Sigmoid colon (tissue), 4 donors: ENCODE results near the gene SMOC2.

Experiments
- EP300 ChIP-seq, 4 donors: sonication (generic); formaldehyde crosslinking; IDR thresholded peaks; one replicate each; pipeline ENCODE4 v1.6.1; 2017; ENCODE audit warnings: antibody characterized with exemption in 4 of 4
- POLR2A ChIP-seq, 2 donors: fragments of 450-650 bp; IDR thresholded peaks; one replicate each; pipeline ENCODE4 v1.6.1; 2016; ENCODE audit warnings: antibody characterized with exemption in 2 of 2, mild to moderate bottlenecking in 2 of 2, moderate library complexity in 2 of 2
- POLR2AphosphoS5 ChIP-seq, 4 donors: sonication (generic); formaldehyde crosslinking; IDR thresholded peaks; one replicate each; pipeline ENCODE4 v1.6.1; 2017; ENCODE audit warnings: antibody characterized with exemption in 4 of 4
- TF ChIP-seq, protein P1 (sequence below), 4 experiments: fragments of 450-650 bp in 3 of 4; fragments of 200-600 bp in 1 of 4; IDR thresholded peaks; one replicate each; pipeline ENCODE4 v1.5.1; 2016 to 2019; ENCODE audit warnings: antibody characterized with exemption in 4 of 4, mild to moderate bottlenecking in 3 of 4, moderate library complexity in 2 of 4

DNA sequence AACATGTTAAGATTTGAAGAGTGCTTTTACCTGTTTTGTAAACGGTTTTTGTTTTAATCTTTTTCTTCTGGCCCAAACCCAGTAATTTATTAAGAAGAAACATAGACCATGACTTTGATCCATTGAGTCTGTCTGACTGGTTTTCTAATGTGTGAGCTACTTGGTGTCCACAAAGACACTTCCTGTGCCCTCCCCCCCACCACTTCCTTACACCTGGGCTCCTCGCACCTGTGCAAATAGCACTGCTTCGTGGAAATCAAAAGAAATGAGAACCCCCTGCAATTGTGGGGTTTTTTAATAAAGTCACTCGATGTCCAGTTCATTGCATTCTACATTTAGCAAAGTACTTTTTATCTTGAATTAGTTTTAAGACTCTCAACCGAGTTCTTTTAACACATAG lies 65.5 kb downstream of the SMOC2 start:
- TF ChIP-seq, protein P1, sequence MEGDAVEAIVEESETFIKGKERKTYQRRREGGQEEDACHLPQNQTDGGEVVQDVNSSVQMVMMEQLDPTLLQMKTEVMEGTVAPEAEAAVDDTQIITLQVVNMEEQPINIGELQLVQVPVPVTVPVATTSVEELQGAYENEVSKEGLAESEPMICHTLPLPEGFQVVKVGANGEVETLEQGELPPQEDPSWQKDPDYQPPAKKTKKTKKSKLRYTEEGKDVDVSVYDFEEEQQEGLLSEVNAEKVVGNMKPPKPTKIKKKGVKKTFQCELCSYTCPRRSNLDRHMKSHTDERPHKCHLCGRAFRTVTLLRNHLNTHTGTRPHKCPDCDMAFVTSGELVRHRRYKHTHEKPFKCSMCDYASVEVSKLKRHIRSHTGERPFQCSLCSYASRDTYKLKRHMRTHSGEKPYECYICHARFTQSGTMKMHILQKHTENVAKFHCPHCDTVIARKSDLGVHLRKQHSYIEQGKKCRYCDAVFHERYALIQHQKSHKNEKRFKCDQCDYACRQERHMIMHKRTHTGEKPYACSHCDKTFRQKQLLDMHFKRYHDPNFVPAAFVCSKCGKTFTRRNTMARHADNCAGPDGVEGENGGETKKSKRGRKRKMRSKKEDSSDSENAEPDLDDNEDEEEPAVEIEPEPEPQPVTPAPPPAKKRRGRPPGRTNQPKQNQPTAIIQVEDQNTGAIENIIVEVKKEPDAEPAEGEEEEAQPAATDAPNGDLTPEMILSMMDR (IDR thresholded peaks at IDR 0.05) = no peak
- TF ChIP-seq POLR2AphosphoS5 (IDR thresholded peaks at IDR 0.05) = no peak
- no peak for TF ChIP-seq POLR2A (IDR thresholded peaks at IDR 0.05)
- TF ChIP-seq EP300 (IDR thresholded peaks at IDR 0.05) = no peak
